Mucosa of stomach (tissue), 1 donor: ENCODE data around the gene C6orf136.

Source experiments
- H3K27me3 ChIP-seq: one replicate; pipeline ENCODE4 v1.7.0; 2013; ENCODE audit warnings: mild to moderate bottlenecking, low read length; ENCODE audit not compliant: control insufficient read depth, insufficient read depth
- H3K36me3 ChIP-seq: one replicate; pipeline ENCODE4 v1.7.0; 2013; ENCODE audit warnings: low read length; ENCODE audit not compliant: control insufficient read depth, insufficient read depth
- H3K4me1 ChIP-seq: one replicate; pipeline ENCODE4 v1.7.0; 2013; ENCODE audit warnings: mild to moderate bottlenecking, low read length; ENCODE audit not compliant: control insufficient read depth, insufficient read depth
- H3K4me3 ChIP-seq: one replicate; pipeline ENCODE4 v1.7.0; 2013; ENCODE audit warnings: low read length
- H3K9ac ChIP-seq: one replicate; pipeline ENCODE4 v1.7.0; 2013; ENCODE audit warnings: mild to moderate bottlenecking, low read length, moderate library complexity
- H3K9me3 ChIP-seq: one replicate; pipeline ENCODE4 v1.7.0; 2013; ENCODE audit warnings: mild to moderate bottlenecking, low read length, moderate library complexity; ENCODE audit not compliant: control insufficient read depth
- donor health status: Pancreatic carcinoma.

The C6orf136 gene

GRCh38 chr6:30611856-30612194 is 35.1 kb upstream of the C6orf136 start:
- Histone ChIP-seq H3K4me3 (no peak overlapping the region), H3K36me3 (peaks cover 16% of the 10 kb centered on the region), H3K4me1 (peaks cover 20% of the 10 kb centered on the region)

GRCh38 chr6:30612213-30612612 is 34.7 kb upstream of the C6orf136 start:
- Histone ChIP-seq H3K36me3 (peaks cover 18% of the 10 kb centered on the region), H3K9ac (no peak overlapping the region), H3K4me1 (peaks cover 20% of the 10 kb centered on the region), H3K9me3 (no peaks in the 10 kb centered on the region), H3K4me3 (no peak overlapping the region), H3K27me3 (no peaks in the 10 kb centered on the region)

More at GRCh38 chr6:30611856-30612194, 35.1 kb upstream of the C6orf136 start:
- H3K27me3 ChIP-seq: no peaks in the 10 kb centered on the region
- H3K9me3 ChIP-seq: no peaks in the 10 kb centered on the region
- no peak overlapping the region for H3K9ac ChIP-seq

GRCh38 chr6:30612687-30613248 is 34.2 kb upstream of the C6orf136 start:
- peaks cover 18% of the 10 kb centered on the region for H3K36me3 ChIP-seq
- peaks cover 20% of the 10 kb centered on the region for H3K4me1 ChIP-seq
- H3K27me3 ChIP-seq: no peaks in the 10 kb centered on the region
- H3K9ac ChIP-seq: no peak overlapping the region
- no peak overlapping the region for H3K4me3 ChIP-seq
- no peaks in the 10 kb centered on the region for H3K9me3 ChIP-seq

- Histone ChIP-seq H3K9ac (peak overlapping the region; percentile 1), H3K9me3 (no peaks in the 10 kb centered on the region), H3K4me3 (no peak overlapping the region), H3K4me1 (peaks cover 24% of the 10 kb centered on the region), H3K27me3 (no peaks in the 10 kb centered on the region), H3K36me3 (peaks cover 18% of the 10 kb centered on the region)
Observed at GRCh38 chr6:30613251-30614043, 33.5 kb upstream of the C6orf136 start.

- Histone ChIP-seq H3K36me3 (peaks cover 18% of the 10 kb centered on the region), H3K4me1 (peaks cover 31% of the 10 kb centered on the region), H3K4me3 (peak overlapping the region; percentile 48), H3K27me3 (no peaks in the 10 kb centered on the region), H3K9ac (peak overlapping the region; percentile 100), H3K9me3 (no peaks in the 10 kb centered on the region)
Observed at GRCh38 chr6:30614044-30614842, 32.7 kb upstream of the C6orf136 start.

GRCh38 chr6:30614843-30615218 is 32.1 kb upstream of the C6orf136 start:
- Histone ChIP-seq H3K9me3 (no peaks in the 10 kb centered on the region), H3K36me3 (peaks cover 18% of the 10 kb centered on the region), H3K4me1 (peaks cover 36% of the 10 kb centered on the region), H3K9ac (peak overlapping the region; percentile 100), H3K4me3 (peak overlapping the region; percentile 48), H3K27me3 (no peaks in the 10 kb centered on the region)

- Histone ChIP-seq H3K9me3 (no peaks in the 10 kb centered on the region), H3K36me3 (peaks cover 18% of the 10 kb centered on the region), H3K4me3 (peak overlapping the region; percentile 99), H3K9ac (peak overlapping the region; percentile 100), H3K27me3 (no peaks in the 10 kb centered on the region), H3K4me1 (peaks cover 31% of the 10 kb centered on the region)
Observed at GRCh38 chr6:30615219-30615957, 31.5 kb upstream of the C6orf136 start.

- peaks cover 31% of the 10 kb centered on the region for H3K4me1 ChIP-seq
- H3K36me3 ChIP-seq: peaks cover 18% of the 10 kb centered on the region
- H3K27me3 ChIP-seq: no peaks in the 10 kb centered on the region
- peak overlapping the region; percentile 99 for H3K4me3 ChIP-seq
- H3K9me3 ChIP-seq: no peaks in the 10 kb centered on the region
- H3K9ac ChIP-seq: peak overlapping the region; percentile 100
Observed at GRCh38 chr6:30615958-30616810, 30.7 kb upstream of the C6orf136 start.

GRCh38 chr6:30616811-30617564 is 29.9 kb upstream of the C6orf136 start, which contains the start of gene PPP1R10:
Gene PPP1R10 (minus strand): TSS chr6:30617243. CDS start chr6:30609944, 7,299 bp downstream.
- no peaks in the 10 kb centered on the region for H3K9me3 ChIP-seq
- peak within 1 kb of the TSS; percentile 100 for H3K9ac ChIP-seq
- peaks cover 18% of the 10 kb centered on the region for H3K36me3 ChIP-seq
- H3K4me3 ChIP-seq: peak within 1 kb of the TSS; percentile 99
- peaks cover 31% of the 10 kb centered on the region for H3K4me1 ChIP-seq
- H3K27me3 ChIP-seq: no peaks in the 10 kb centered on the region

- Histone ChIP-seq H3K4me3 (peak within 1 kb of the TSS; percentile 99), H3K27me3 (no peaks in the 10 kb centered on the region), H3K36me3 (peaks cover 20% of the 10 kb centered on the region), H3K9ac (peak within 1 kb of the TSS; percentile 100), H3K4me1 (peaks cover 31% of the 10 kb centered on the region), H3K9me3 (no peaks in the 10 kb centered on the region)
Observed at GRCh38 chr6:30617565-30618269, 29.2 kb upstream of the C6orf136 start, which contains the start of gene MRPS18B. Gene MRPS18B (plus strand): TSS chr6:30617840. CDS start chr6:30617866, 26 bp downstream.
